ENCODE measurements around the gene HCN2.

GRCh38 chr19:662962-663681, 73.4 kb downstream of the HCN2 start, which contains the start of gene RNF126:
- TF ChIP-seq POLR2AphosphoS5 (IDR thresholded peaks at IDR 0.05) (peak; percentile 67 to 74 (median 73)), POLR2A (IDR thresholded peaks at IDR 0.05) (peak; percentile 50), EP300 (IDR thresholded peaks at IDR 0.05; ENCODE audit: low read depth) (no peak), CTCF (IDR thresholded peaks at IDR 0.05) (no peak)

Data from transverse colon (tissue), 4 donors.